ENCODE data around the gene ROBO2. TPM values are rescaled to one million over a fixed set of nuclear protein-coding genes. Genes with fewer than 3 reads are reported as not detected.
A peak's percentile ranks its signal among the peaks of the same experiment; 100 is the strongest.

Gene ROBO2
- total RNA-seq, 2 donors from 2014 or later: 2.5 to 2.9 TPM

DNA sequence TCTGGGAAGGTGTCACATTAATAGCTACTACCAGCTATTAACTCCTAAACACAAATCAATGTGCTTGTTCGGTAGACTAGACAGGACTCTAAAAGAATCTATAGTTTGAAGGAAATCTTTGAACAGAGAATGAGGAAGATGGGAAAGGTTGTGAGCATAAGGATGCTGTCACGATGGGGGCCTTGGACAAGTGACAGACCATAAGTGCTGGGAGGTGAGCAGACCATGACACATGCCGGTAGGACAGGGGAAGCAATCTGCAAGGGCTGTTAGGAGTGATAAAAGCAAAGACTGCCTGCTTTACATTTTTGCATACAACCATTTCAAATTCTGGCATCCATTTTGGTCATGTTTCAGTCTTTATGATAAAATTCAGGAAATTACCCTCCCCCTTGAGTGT, 645.8 kb downstream of the ROBO2 start:
- Mint-ChIP-seq H3K9me3 (peaks cover 30% of the 10 kb centered on the region), H3K4me3 (no peak overlapping the region), H3K4me1 (peaks cover 2% of the 10 kb centered on the region), H3K27ac (no peak overlapping the region), H3K27me3 (ENCODE audit: insufficient read depth) (no peaks in the 10 kb centered on the region), H3K36me3 (ENCODE audit: low read depth) (peaks cover 8% of the 10 kb centered on the region)
- peaks cover 26% of the 10 kb centered on the region for H3K9me3 ChIP-seq (ENCODE audit: control insufficient read depth, low read length)
- DNase-seq: no peak
- H3K27ac ChIP-seq (ENCODE audit: low read depth, low read length): no peak overlapping the region
- no peaks in the 10 kb centered on the region for H3K4me1 ChIP-seq (ENCODE audit: control insufficient read depth, insufficient read depth, low read length)
- no peaks in the 10 kb centered on the region for H3K36me3 ChIP-seq (ENCODE audit: control insufficient read depth, insufficient read depth, low read length)
- 78 to 88% methylated on average over 1 to 3 of the region's 3 CpGs for WGBS, 2 experiments (ENCODE audit: insufficient coverage in 1 of 2, insufficient read length in 1 of 2)
- no peak overlapping the region for H3K4me3 ChIP-seq (ENCODE audit: low read length)
- TF ChIP-seq, protein P1, sequence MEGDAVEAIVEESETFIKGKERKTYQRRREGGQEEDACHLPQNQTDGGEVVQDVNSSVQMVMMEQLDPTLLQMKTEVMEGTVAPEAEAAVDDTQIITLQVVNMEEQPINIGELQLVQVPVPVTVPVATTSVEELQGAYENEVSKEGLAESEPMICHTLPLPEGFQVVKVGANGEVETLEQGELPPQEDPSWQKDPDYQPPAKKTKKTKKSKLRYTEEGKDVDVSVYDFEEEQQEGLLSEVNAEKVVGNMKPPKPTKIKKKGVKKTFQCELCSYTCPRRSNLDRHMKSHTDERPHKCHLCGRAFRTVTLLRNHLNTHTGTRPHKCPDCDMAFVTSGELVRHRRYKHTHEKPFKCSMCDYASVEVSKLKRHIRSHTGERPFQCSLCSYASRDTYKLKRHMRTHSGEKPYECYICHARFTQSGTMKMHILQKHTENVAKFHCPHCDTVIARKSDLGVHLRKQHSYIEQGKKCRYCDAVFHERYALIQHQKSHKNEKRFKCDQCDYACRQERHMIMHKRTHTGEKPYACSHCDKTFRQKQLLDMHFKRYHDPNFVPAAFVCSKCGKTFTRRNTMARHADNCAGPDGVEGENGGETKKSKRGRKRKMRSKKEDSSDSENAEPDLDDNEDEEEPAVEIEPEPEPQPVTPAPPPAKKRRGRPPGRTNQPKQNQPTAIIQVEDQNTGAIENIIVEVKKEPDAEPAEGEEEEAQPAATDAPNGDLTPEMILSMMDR (conservative IDR thresholded peaks at IDR 0.05): no peak
- H3K27me3 ChIP-seq (ENCODE audit: control insufficient read depth, insufficient read depth, low read length, poor library complexity, severe bottlenecking): no peaks in the 10 kb centered on the region
- H3K9ac ChIP-seq (ENCODE audit: extremely low read depth, low read length, poor library complexity, severe bottlenecking): no peak overlapping the region

- TF ChIP-seq, protein P1 (conservative IDR thresholded peaks at IDR 0.05): no peak
- H3K27ac Mint-ChIP-seq: peak overlapping the region; percentile 79
- no peak for DNase-seq
- H3K4me1 Mint-ChIP-seq: peaks cover 2% of the 10 kb centered on the region
- H3K36me3 Mint-ChIP-seq (ENCODE audit: low read depth): peaks cover 8% of the 10 kb centered on the region
- no peaks in the 10 kb centered on the region for H3K4me1 ChIP-seq (ENCODE audit: control insufficient read depth, insufficient read depth, low read length)
- 50% methylated on average over 1 of the region's 2 CpGs for WGBS, 2 experiments (ENCODE audit: insufficient coverage in 1 of 2, insufficient read length in 1 of 2)
- H3K9me3 ChIP-seq (ENCODE audit: control insufficient read depth, low read length): peaks cover 19% of the 10 kb centered on the region
- peaks cover 28% of the 10 kb centered on the region for H3K9me3 Mint-ChIP-seq
- no peak overlapping the region for H3K4me3 Mint-ChIP-seq
- no peak overlapping the region for H3K9ac ChIP-seq (ENCODE audit: extremely low read depth, low read length, poor library complexity, severe bottlenecking)
- H3K27me3 Mint-ChIP-seq (ENCODE audit: insufficient read depth): no peaks in the 10 kb centered on the region
- no peaks in the 10 kb centered on the region for H3K36me3 ChIP-seq (ENCODE audit: control insufficient read depth, insufficient read depth, low read length)
- no peak overlapping the region for H3K4me3 ChIP-seq (ENCODE audit: low read length)
- no peaks in the 10 kb centered on the region for H3K27me3 ChIP-seq (ENCODE audit: control insufficient read depth, insufficient read depth, low read length, poor library complexity, severe bottlenecking)
- H3K27ac ChIP-seq (ENCODE audit: low read depth, low read length): no peak overlapping the region
Measured at GRCh38 chr3:77686560-77686959, 646.7 kb downstream of the ROBO2 start.

DNA sequence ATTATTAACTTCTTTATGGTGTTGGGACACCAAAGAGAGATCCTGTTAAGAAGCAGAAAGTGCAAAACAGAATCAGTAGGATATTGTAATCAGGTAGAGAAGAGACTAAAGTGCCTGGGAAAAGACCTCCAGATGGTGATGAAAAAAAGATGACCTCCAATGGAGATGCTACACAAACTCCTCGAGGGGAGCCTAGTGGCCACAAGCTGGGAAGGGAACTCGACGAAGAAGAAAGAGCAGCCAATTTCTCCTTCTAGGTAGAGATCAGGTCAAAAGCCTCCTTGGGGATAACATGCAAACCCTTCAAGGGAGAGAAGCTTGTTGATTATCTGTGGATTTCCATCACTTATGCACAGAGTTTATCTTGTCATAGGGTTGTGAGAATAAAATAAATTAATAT, 647.6 kb downstream of the ROBO2 start:
- Histone ChIP-seq H3K9ac (ENCODE audit: extremely low read depth, low read length, poor library complexity, severe bottlenecking) (no peak overlapping the region), H3K4me1 (ENCODE audit: control insufficient read depth, insufficient read depth, low read length) (no peaks in the 10 kb centered on the region), H3K36me3 (ENCODE audit: control insufficient read depth, insufficient read depth, low read length) (no peaks in the 10 kb centered on the region), H3K4me3 (ENCODE audit: low read length) (no peak overlapping the region), H3K27ac (ENCODE audit: low read depth, low read length) (no peak overlapping the region), H3K9me3 (ENCODE audit: control insufficient read depth, low read length) (peaks cover 10% of the 10 kb centered on the region), H3K27me3 (ENCODE audit: control insufficient read depth, insufficient read depth, low read length, poor library complexity, severe bottlenecking) (no peaks in the 10 kb centered on the region)
- Mint-ChIP-seq H3K27me3 (ENCODE audit: insufficient read depth) (no peaks in the 10 kb centered on the region), H3K9me3 (peaks cover 18% of the 10 kb centered on the region), H3K36me3 (ENCODE audit: low read depth) (peaks cover 2% of the 10 kb centered on the region), H3K4me3 (no peak overlapping the region), H3K4me1 (peaks cover 2% of the 10 kb centered on the region), H3K27ac (no peak overlapping the region)
- WGBS, 2 experiments (ENCODE audit: insufficient coverage in 1 of 2, insufficient read length in 1 of 2): 29 to 53% methylated on average over 3 of the region's 3 CpGs
- DNase-seq: no peak
- TF ChIP-seq, protein P1 (conservative IDR thresholded peaks at IDR 0.05): no peak
